Adrenal gland (tissue), 12 donors: ENCODE results near the gene ANKRD27. TPM values are rescaled to one million over a fixed set of nuclear protein-coding genes. Genes with fewer than 3 reads are reported as not detected.
"Not testable (repeated sequence)": the region's sequence is repeated elsewhere in the genome, so short reads cannot be mapped to it uniquely, and the experiment has no call there.

ENCODE experiments used
- DNase-seq, 7 donors: peaks; one replicate each; pipeline ENCODE4 v3.0.0-alpha.2; 2019 to 2020
- H3K27ac ChIP-seq, 5 donors: fragments of 200-600 bp; sonication (generic) in 4 of 5; 1 replicate in 3 of 5; 2 replicates in 2 of 5; pipeline versions ENCODE4 v1.5.1 to v1.8.0; 2016 to 2020; ENCODE audit warnings: mild to moderate bottlenecking in 1 of 5
- H3K27me3 ChIP-seq: fragments of 200-600 bp; 2 replicates; pipeline ENCODE4 v1.8.0; 2021
- H3K36me3 ChIP-seq, 2 donors: fragments of 200-600 bp; replicated peaks in 1 of 2; 1 replicate in 1 of 2; 2 replicates in 1 of 2; pipeline versions ENCODE4 v1.5.1 to v1.8.0; 2018 to 2022
- H3K4me1 ChIP-seq, 2 donors: fragments of 200-600 bp; replicated peaks in 1 of 2; 1 replicate in 1 of 2; 2 replicates in 1 of 2; pipeline versions ENCODE4 v1.5.1 to v1.8.0; 2018 to 2021
- H3K4me3 ChIP-seq, 4 donors: fragments of 200-600 bp; sonication (generic) in 3 of 4; one replicate each; pipeline ENCODE4 v1.5.1; 2016 to 2018
- H3K9me3 ChIP-seq, 3 donors: fragments of 200-600 bp; sonication (generic) in 1 of 3; replicated peaks in 1 of 3; 1 replicate in 2 of 3; 2 replicates in 1 of 3; pipeline versions ENCODE4 v1.5.1 to v1.8.0; 2016 to 2021
- CTCF ChIP-seq, 6 experiments: fragments of 450-650 bp in 4 of 6; fragments of 200-600 bp in 2 of 6; sonication (generic) in 1 of 6; IDR thresholded peaks; 1 replicate in 5 of 6; 2 replicates in 1 of 6; pipeline versions ENCODE4 v1.5.1 to v1.8.0; 2016 to 2021; ENCODE audit warnings: antibody characterized with exemption in 6 of 6, mild to moderate bottlenecking in 2 of 6, moderate library complexity in 1 of 6
- POLR2A ChIP-seq, 2 donors: fragments of 450-650 bp; IDR thresholded peaks; one replicate each; pipeline ENCODE4 v1.6.1; 2017; ENCODE audit warnings: antibody characterized with exemption in 2 of 2, mild to moderate bottlenecking in 2 of 2, moderate library complexity in 1 of 2
- WGBS, 4 donors: extraction: QIAGEN DNeasy Blood & Tissue Kit in 2 of 4; methylation state at CpG; one replicate each; pipeline versions ENCODE4 v1.1.5 to v1.1.7; 2013 to 2017; 5-methylcytosine and 5-hydroxymethylcytosine counted together
- intact Hi-C, 2 donors: fragments of 100-400 bp; cut with DNase I; formaldehyde crosslinking; loops; one replicate each; pipeline versions ENCODE4 v1.14.1 to v1.15.0; 2022 to 2023
- polyA plus RNA-seq, 3 donors: library from polyadenylated mRNA; stranded (reverse); fragments of 200-250 nt in 2 of 3; fragments of 350-450 nt in 1 of 3; fragmentation: Illumina TruSeq in 1 of 3; extraction: RNeasy Lipid Tissue Mini Kit (QIAGEN cat#74804) in 1 of 3; gene quantifications; one replicate each; pipeline ENCODE4 v1.2.3, GENCODE V29; 2013 to 2014
- total RNA-seq, 9 donors: library from RNA; depleted of rRNA in 4 of 9; stranded (reverse); fragments of >200 nt in 4 of 9; fragments of 120-200 nt in 1 of 9; fragmentation: NEBNext Ultra II Directional in 1 of 9; extraction: Animal tissue kit (Norgen Biotek cat#: 25700) in 1 of 9; gene quantifications; one replicate each; pipeline versions ENCODE4 v1.1.0 to v1.2.4, GENCODE V29; 2013 to 2023
- donor health status: healthy with polysubstance abuse.
- donor health status: Bipolar disorder and iron deficiency.
- donor health status: DM: yes; HTN: yes; CAD: no.
- donor health status: DM: no; HTN: no; CAD: no.
- donor health status: DM: no; HTN: no; CAD: no.
- donor health status: DM: yes; HTN: yes; CAD: no.

ANKRD27 gene
- total and polyA plus RNA-seq, 12 donors, result 7.2 to 25.3 (median 18.2) TPM

GRCh38 chr19:32658075-32658474 is 16.9 kb downstream of the ANKRD27 start:
- WGBS, 4 donors, result 86 to 91% (median 88%) methylated on average over 6 to 10 of the region's 10 CpGs
- Histone ChIP-seq H3K27me3 (no peaks in the 10 kb centered on the region), H3K36me3 (peaks cover 0 to 18% of the 10 kb centered on the region in 2 donors), H3K4me3 (no peak overlapping the region), H3K4me1 (no peaks in the 10 kb centered on the region), H3K27ac (no peak overlapping the region), H3K9me3 (no peaks in the 10 kb centered on the region)
- no peak for DNase-seq
- intact Hi-C loops, result no loop called here
- no peak for TF ChIP-seq CTCF (IDR thresholded peaks at IDR 0.05)
- TF ChIP-seq POLR2A (IDR thresholded peaks at IDR 0.05), result no peak

- peaks cover 0 to 18% of the 10 kb centered on the region in 2 donors for H3K36me3 ChIP-seq
- H3K4me1 ChIP-seq, H3K9me3 ChIP-seq, DNase-seq, H3K27ac ChIP-seq, H3K27me3 ChIP-seq, intact Hi-C loops, H3K4me3 ChIP-seq: not testable (repeated sequence)
- WGBS, 4 donors, result 95 to 99% (median 96%) methylated on average over 7 to 8 of the region's 8 CpGs
These were observed 18.6 kb downstream of the ANKRD27 start for GRCh38 chr19:32656379-32656778.

- peaks cover 0 to 25% of the 10 kb centered on the region in 2 donors for H3K36me3 ChIP-seq
- intact Hi-C loops, result no loop called here
- H3K9me3 ChIP-seq, result no peaks in the 10 kb centered on the region
- no peak overlapping the region for H3K4me3 ChIP-seq
- no peaks in the 10 kb centered on the region for H3K4me1 ChIP-seq
- TF ChIP-seq CTCF (IDR thresholded peaks at IDR 0.05), result no peak
- no peak for TF ChIP-seq POLR2A (IDR thresholded peaks at IDR 0.05)
- DNase-seq, result no peak
- H3K27ac ChIP-seq, result no peak overlapping the region
- WGBS, 4 donors, result 91 to 96% (median 94%) methylated on average over 14 to 15 of the region's 15 CpGs
- H3K27me3 ChIP-seq, result no peaks in the 10 kb centered on the region
These were observed 21.4 kb downstream of the ANKRD27 start for GRCh38 chr19:32653599-32653915.

- no peak for TF ChIP-seq POLR2A (IDR thresholded peaks at IDR 0.05)
- TF ChIP-seq CTCF (IDR thresholded peaks at IDR 0.05), result no peak
- H3K36me3 ChIP-seq, result peaks cover 0 to 25% of the 10 kb centered on the region in 2 donors
- H3K27ac ChIP-seq, result no peak overlapping the region
- WGBS, 4 donors, result 55 to 82% (median 59%) methylated on average over 5 to 12 of the region's 12 CpGs
- H3K4me3 ChIP-seq, result no peak overlapping the region
- intact Hi-C loops, result no loop called here
- H3K9me3 ChIP-seq, result no peaks in the 10 kb centered on the region
- H3K27me3 ChIP-seq, result no peaks in the 10 kb centered on the region
- H3K4me1 ChIP-seq, result no peaks in the 10 kb centered on the region
- peak; percentile 55 to 88 (median 85) for DNase-seq
These were observed 21.9 kb downstream of the ANKRD27 start for GRCh38 chr19:32652894-32653598.

- H3K4me1 ChIP-seq, H3K4me3 ChIP-seq, H3K9me3 ChIP-seq, H3K27me3 ChIP-seq, DNase-seq, H3K27ac ChIP-seq, intact Hi-C loops: not testable (repeated sequence)
- peaks cover 0 to 32% of the 10 kb centered on the region in 2 donors for H3K36me3 ChIP-seq
- 93 to 97% (median 94%) methylated on average over 13 of the region's 13 CpGs for WGBS, 4 donors
These were observed 22.6 kb downstream of the ANKRD27 start for GRCh38 chr19:32652331-32652730.
